ENCODE results near the gene C11orf21. TPM values are rescaled to one million over a fixed set of nuclear protein-coding genes. Genes with fewer than 3 reads are reported as not detected.

The C11orf21 gene
- total and polyA plus RNA-seq, 5 experiments from 2014 or later: 13.6 to 115 (median 20.2) TPM

- peak in 1 of 2 donors; percentile 1 for ATAC-seq
Measured at GRCh38 chr11:2299773-2300172, 1.9 kb downstream of the C11orf21 start.

GRCh38 chr11:2298795-2299761, 2.6 kb downstream of the C11orf21 start:
- H3K4me3 Mint-ChIP-seq: peak overlapping the region; percentile 83 to 98 (median 95)
- ATAC-seq (peak; percentile 59 to 61), DNase-seq (peak in 9 of 10 donors; percentile 46 to 86 (median 71))
- H3K9me3 Mint-ChIP-seq: no peaks in the 10 kb centered on the region
- H3K27me3 Mint-ChIP-seq: no peaks in the 10 kb centered on the region
- H3K36me3 Mint-ChIP-seq: peaks cover 0 to 9% (median 2%) of the 10 kb centered on the region in 3 donors
- H3K27ac Mint-ChIP-seq: peak overlapping the region; percentile 85 to 98 (median 94)
- peaks cover 28 to 72% (median 62%) of the 10 kb centered on the region in 4 donors for H3K4me1 Mint-ChIP-seq
- POLR2A ChIA-PET: interaction anchor here (0.8 to 10.9 kb wide), 19 partner anchors 10 to 149 kb away, joined by 3 to 113 read pairs (median 4); partner anchors contain the start of genes CD81 and TSSC4

More at GRCh38 chr11:2299773-2300172, 1.9 kb downstream of the C11orf21 start:
- Mint-ChIP-seq H3K27ac (peak overlapping the region; percentile 85 to 98 (median 94)), H3K9me3 (no peaks in the 10 kb centered on the region), H3K4me1 (peaks cover 26 to 72% (median 63%) of the 10 kb centered on the region in 4 donors), H3K36me3 (peaks cover 0 to 9% (median 2%) of the 10 kb centered on the region in 3 donors), H3K4me3 (peak overlapping the region; percentile 83 to 98 (median 95)), H3K27me3 (no peaks in the 10 kb centered on the region)
- peak in 1 of 10 donors; percentile 32 for DNase-seq
- POLR2A ChIA-PET: interaction anchor here (0.8 to 10.9 kb wide), 19 partner anchors 10 to 148 kb away, joined by 3 to 113 read pairs (median 4); partner anchors contain the start of genes CD81 and TSSC4

- peak overlapping the region; percentile 19 to 98 (median 95) for H3K4me3 Mint-ChIP-seq
- POLR2A ChIA-PET: interaction anchor here (0.8 to 10.9 kb wide), 11 partner anchors 9 to 123 kb away, joined by 3 to 113 read pairs (median 4); partner anchors contain the start of gene TSSC4
Measured at GRCh38 chr11:2298131-2298794, 3.5 kb downstream of the C11orf21 start.

GRCh38 chr11:2297623-2298030, 4.1 kb downstream of the C11orf21 start:
- Mint-ChIP-seq H3K9me3 (no peaks in the 10 kb centered on the region), H3K36me3 (peaks cover 0 to 9% (median 2%) of the 10 kb centered on the region in 3 donors), H3K4me1 (peaks cover 29 to 67% (median 63%) of the 10 kb centered on the region in 4 donors), H3K27ac (peak overlapping the region; percentile 58 to 98 (median 90)), H3K4me3 (peak overlapping the region in 8 of 10 donors; percentile 19 to 98 (median 52)), H3K27me3 (no peaks in the 10 kb centered on the region)
- ATAC-seq (no peak), DNase-seq (peak in 1 of 10 donors; percentile 12)
- POLR2A ChIA-PET: interaction anchor here (0.8 to 10.9 kb wide), 5 partner anchors 10 to 112 kb away, joined by 3 to 113 read pairs (median 4); partner anchors contain the start of gene TSSC4

More at GRCh38 chr11:2298131-2298794, 3.5 kb downstream of the C11orf21 start:
- H3K27ac Mint-ChIP-seq: peak overlapping the region; percentile 85 to 98 (median 94)
- peaks cover 30 to 69% (median 63%) of the 10 kb centered on the region in 4 donors for H3K4me1 Mint-ChIP-seq
- ATAC-seq (no peak), DNase-seq (peak in 1 of 10 donors; percentile 14)
- peaks cover 0 to 9% (median 2%) of the 10 kb centered on the region in 3 donors for H3K36me3 Mint-ChIP-seq
- H3K9me3 Mint-ChIP-seq: no peaks in the 10 kb centered on the region
- no peaks in the 10 kb centered on the region for H3K27me3 Mint-ChIP-seq

GRCh38 chr11:2296913-2297622, 4.7 kb downstream of the C11orf21 start:
- DNase-seq: peak in 2 of 10 donors; percentile 15 to 37
- Mint-ChIP-seq H3K27ac (peak overlapping the region; percentile 58 to 98 (median 90)), H3K27me3 (no peaks in the 10 kb centered on the region), H3K36me3 (peaks cover 0 to 9% (median 2%) of the 10 kb centered on the region in 3 donors), H3K9me3 (no peaks in the 10 kb centered on the region), H3K4me3 (peak overlapping the region in 3 of 10 donors; percentile 20 to 69 (median 68)), H3K4me1 (peaks cover 31 to 68% (median 64%) of the 10 kb centered on the region in 4 donors)
- ATAC-seq: no peak
- POLR2A ChIA-PET: interaction anchor here (0.8 to 10.9 kb wide), 4 partner anchors 10 to 106 kb away, joined by 3 to 113 read pairs (median 18); partner anchors contain the start of gene TSSC4

- DNase-seq (peak in 2 of 10 donors; percentile 13 to 27), ATAC-seq (no peak)
- POLR2A ChIA-PET: interaction anchor here (2.1 to 4.3 kb wide), 2 partner anchors 8 to 11 kb away, joined by 4 to 25 read pairs; partner anchors contain the start of genes C11orf21 and TSPAN32
- Mint-ChIP-seq H3K4me3 (peak overlapping the region in 1 of 10 donors; percentile 31), H3K4me1 (peaks cover 28 to 65% (median 58%) of the 10 kb centered on the region in 4 donors), H3K27ac (peak overlapping the region; percentile 8 to 82 (median 72)), H3K9me3 (no peaks in the 10 kb centered on the region), H3K36me3 (peaks cover 0 to 9% (median 0%) of the 10 kb centered on the region in 3 donors), H3K27me3 (no peaks in the 10 kb centered on the region)
Measured at GRCh38 chr11:2295971-2296912, 5.5 kb downstream of the C11orf21 start.

GRCh38 chr11:2294926-2295290, 6.8 kb downstream of the C11orf21 start:
- DNase-seq (peak in 2 of 10 donors; percentile 13 to 52), ATAC-seq (no peak)
- Mint-ChIP-seq H3K27me3 (no peaks in the 10 kb centered on the region), H3K4me1 (peaks cover 31 to 69% (median 59%) of the 10 kb centered on the region in 4 donors), H3K36me3 (peaks cover 0 to 9% (median 0%) of the 10 kb centered on the region in 3 donors), H3K4me3 (no peak overlapping the region), H3K9me3 (no peaks in the 10 kb centered on the region), H3K27ac (peak overlapping the region; percentile 45 to 90 (median 80))
- POLR2A ChIA-PET: interaction anchor here (1.5 to 4.3 kb wide), 3 partner anchors 9 to 95 kb away, joined by 3 to 25 read pairs (median 4); partner anchors contain the start of genes C11orf21 and TSPAN32

- Mint-ChIP-seq H3K36me3 (peaks cover 0 to 12% (median 0%) of the 10 kb centered on the region in 3 donors), H3K4me1 (peaks cover 32 to 70% (median 58%) of the 10 kb centered on the region in 4 donors), H3K9me3 (no peaks in the 10 kb centered on the region), H3K27ac (peak overlapping the region; percentile 45 to 92 (median 81)), H3K4me3 (peak overlapping the region in 4 of 10 donors; percentile 20 to 64 (median 32)), H3K27me3 (no peaks in the 10 kb centered on the region)
- ATAC-seq: peak in 1 of 2 donors; percentile 16
- DNase-seq: peak in 2 of 10 donors; percentile 14 to 52
- POLR2A ChIA-PET: interaction anchor here (1.5 to 4.3 kb wide), 3 partner anchors 10 to 95 kb away, joined by 3 to 25 read pairs (median 4); partner anchors contain the start of genes C11orf21 and TSPAN32
Measured at GRCh38 chr11:2293984-2294925, 7.5 kb downstream of the C11orf21 start.

GRCh38 chr11:2293531-2293971, 8.2 kb downstream of the C11orf21 start:
- H3K4me3 Mint-ChIP-seq: peak overlapping the region in 5 of 10 donors; percentile 7 to 64 (median 41)
- peaks cover 0 to 16% (median 0%) of the 10 kb centered on the region in 3 donors for H3K36me3 Mint-ChIP-seq
- no peaks in the 10 kb centered on the region for H3K9me3 Mint-ChIP-seq
- ATAC-seq (no peak), DNase-seq (peak in 2 of 10 donors; percentile 9 to 28)
- H3K27me3 Mint-ChIP-seq: no peaks in the 10 kb centered on the region
- H3K27ac Mint-ChIP-seq: peak overlapping the region in 8 of 10 donors; percentile 31 to 92 (median 48)
- peaks cover 31 to 69% (median 54%) of the 10 kb centered on the region in 4 donors for H3K4me1 Mint-ChIP-seq
- POLR2A ChIA-PET: interaction anchor here (0.7 to 4.3 kb wide), 2 partner anchors 10 to 159 kb away, joined by 3 to 25 read pairs; partner anchors contain the start of genes C11orf21 and TSPAN32
